GM23248 (cell line): Measurements from ENCODE around the gene NTN5. TPM values are rescaled to one million over a fixed set of nuclear protein-coding genes. Genes with fewer than 3 reads are reported as not detected.
"Not testable (repeated sequence)": the region's sequence is repeated elsewhere in the genome, so short reads cannot be mapped to it uniquely, and the experiment has no call there.

Source experiments
- DNase-seq: peaks from one replicate; pipeline ENCODE4 v3.0.0-alpha.2; 2015
- H2AFZ ChIP-seq: fragments of 200-600 bp; sonication (generic); 2 replicates; pipeline ENCODE4 v1.6.1; 2016; ENCODE audit warnings: antibody characterized with exemption
- H3F3A ChIP-seq: fragments of 200-600 bp; sonication (generic); 2 replicates; pipeline ENCODE4 v1.6.1; 2016; ENCODE audit warnings: mild to moderate bottlenecking, antibody characterized with exemption, mixed run types; ENCODE audit not compliant: insufficient read depth
- H3K27ac ChIP-seq: fragments of 200-600 bp; sonication (generic); 2 replicates; pipeline ENCODE4 v1.5.1; 2016; ENCODE audit warnings: mild to moderate bottlenecking
- H3K27me3 ChIP-seq: fragments of 200-600 bp; sonication (generic); replicated peaks from 2 replicates; pipeline ENCODE4 v1.6.1; 2016; ENCODE audit warnings: mild to moderate bottlenecking; ENCODE audit not compliant: insufficient read depth
- H3K36me3 ChIP-seq: fragments of 200-600 bp; sonication (generic); 2 replicates; pipeline ENCODE4 v1.6.1; 2016; ENCODE audit warnings: low read depth, mild to moderate bottlenecking
- H3K4me1 ChIP-seq: fragments of 200-600 bp; sonication (generic); 2 replicates; pipeline ENCODE4 v1.6.1; 2016; ENCODE audit warnings: mild to moderate bottlenecking; ENCODE audit not compliant: insufficient read depth
- H3K4me2 ChIP-seq: fragments of 200-600 bp; sonication (generic); one replicate; pipeline ENCODE4 v1.6.1; 2016; ENCODE audit warnings: mild to moderate bottlenecking; ENCODE audit not compliant: unreplicated experiment
- H3K4me3 ChIP-seq: fragments of 200-600 bp; sonication (generic); 2 replicates; pipeline ENCODE4 v1.5.1; 2016; ENCODE audit warnings: mild to moderate bottlenecking
- H3K79me2 ChIP-seq: fragments of 200-600 bp; sonication (generic); 2 replicates; pipeline ENCODE4 v1.6.1; 2016; ENCODE audit warnings: mild to moderate bottlenecking; ENCODE audit not compliant: insufficient read depth
- H3K9ac ChIP-seq: fragments of 200-600 bp; sonication (generic); 2 replicates; pipeline ENCODE4 v1.6.1; 2016; ENCODE audit warnings: mild to moderate bottlenecking
- H3K9me2 ChIP-seq: fragments of 200-600 bp; sonication (generic); 2 replicates; pipeline ENCODE4 v1.6.1; 2016; ENCODE audit warnings: mixed run types, mild to moderate bottlenecking, moderate library complexity; ENCODE audit not compliant: insufficient read depth
- H3K9me3 ChIP-seq: fragments of 200-600 bp; sonication (generic); one replicate; pipeline ENCODE4 v1.6.1; 2017; ENCODE audit warnings: low read depth
- H4K20me1 ChIP-seq: fragments of 200-600 bp; sonication (generic); 2 replicates; pipeline ENCODE4 v1.6.0; 2016; ENCODE audit not compliant: insufficient read depth
- EZH2 ChIP-seq: fragments of 200-600 bp; sonication (generic); IDR thresholded peaks from 2 replicates; pipeline ENCODE4 v1.6.1; 2018; ENCODE audit warnings: antibody characterized with exemption, mild to moderate bottlenecking; ENCODE audit not compliant: insufficient read depth, poor library complexity, severe bottlenecking
- EZH2phosphoT487 ChIP-seq: fragments of 200-600 bp; sonication (generic); IDR thresholded peaks from 2 replicates; pipeline ENCODE4 v1.6.1; 2018; ENCODE audit warnings: antibody characterized with exemption, moderate library complexity, mild to moderate bottlenecking, low read depth; ENCODE audit not compliant: insufficient read depth
- WGBS, 2 experiments: methylation state at CpG; one replicate each; pipeline ENCODE4 v1.1.6; 2015 to 2017; ENCODE audit warnings: low lambda C conversion rate in 2 of 2, low coverage in 1 of 2; ENCODE audit errors: missing lambda C conversion rate in 2 of 2; 5-methylcytosine and 5-hydroxymethylcytosine counted together
- in situ Hi-C: fragments of 300-500 bp; cut with MboI; formaldehyde crosslinking; loops from 2 replicates; pipeline ENCODE4 v1.15.0; 2020
- polyA plus RNA-seq: library from polyadenylated mRNA; unstranded; fragments of >200 nt; fragmentation: Nextera tagmentation; extraction: Ambion mirVana; gene quantifications from 2 replicates; pipeline ENCODE4 v1.2.1, GENCODE V29; 2016
- total RNA-seq: library from RNA; depleted of rRNA; stranded (reverse); fragments of >200 nt; shearing (Covaris generic); gene quantifications from 2 replicates; pipeline ENCODE4 v1.2.3, GENCODE V29; 2014

Gene NTN5
- total and polyA plus RNA-seq, 2 experiments from 2014 or later, result 0.32 TPM; not detected in 1

- Histone ChIP-seq H3F3A (peaks cover 7% of the 10 kb centered on the region; the same call in 1 of the 2 replicates), H3K4me3 (peak within 1 kb of the TSS; percentile 86), H4K20me1 (no peaks in the 10 kb centered on the region), H2AFZ (peak within 1 kb of the TSS; percentile 94), H3K27me3 (no peaks in the 10 kb centered on the region), H3K4me2 (peak within 1 kb of the TSS; percentile 74), H3K79me2 (0 out of 2 replicates have a peak, but pooled peaks cover 8% of the 10 kb centered on the region), H3K36me3 (no peaks in the 10 kb centered on the region), H3K4me1 (peaks cover 20% of the 10 kb centered on the region), H3K9ac (peak within 1 kb of the TSS; percentile 83), H3K27ac (peak within 1 kb of the TSS; percentile 82; the same call in 1 of the 2 replicates), H3K9me3 (no peaks in the 10 kb centered on the region), H3K9me2 (no peaks in the 10 kb centered on the region)
- DNase-seq, result no peak
- WGBS, 2 experiments, result 66 to 68% methylated on average over 19 to 33 of the region's 33 CpGs
- TF ChIP-seq EZH2, result no peak
- no peak for TF ChIP-seq EZH2phosphoT487
- in situ Hi-C loops, result no loop called here
Observed at GRCh38 chr19:48719263-48720171, 46.7 kb upstream of the NTN5 start, which contains the start of gene MAMSTR. MAMSTR (minus strand) TSS chr19:48719725; CDS start chr19:48719031, 694 bp downstream.

- DNase-seq, result no peak
- Histone ChIP-seq H3K9ac (no peak overlapping the region), H3K9me2 (no peaks in the 10 kb centered on the region), H3K4me2 (no peak overlapping the region), H3K27ac (no peak overlapping the region), H3K4me1 (peaks cover 20% of the 10 kb centered on the region), H3K4me3 (no peak overlapping the region), H3K27me3 (no peaks in the 10 kb centered on the region), H3K36me3 (no peaks in the 10 kb centered on the region), H3K9me3 (no peaks in the 10 kb centered on the region), H2AFZ (no peak overlapping the region), H3F3A (peaks cover 7% of the 10 kb centered on the region; the same call in 1 of the 2 replicates), H3K79me2 (0 out of 2 replicates have a peak, but pooled peaks cover 8% of the 10 kb centered on the region), H4K20me1 (no peaks in the 10 kb centered on the region)
- 63 to 67% methylated on average over 15 of the region's 15 CpGs for WGBS, 2 experiments
- in situ Hi-C loops, result no loop called here
- TF ChIP-seq EZH2phosphoT487 (no peak), EZH2 (no peak)
Observed at GRCh38 chr19:48718711-48719231, 46.0 kb upstream of the NTN5 start.

GRCh38 chr19:48718106-48718505, 45.3 kb upstream of the NTN5 start:
- H3K4me2 ChIP-seq, H3K27ac ChIP-seq, H2AFZ ChIP-seq, H3K4me3 ChIP-seq, H3K9me2 ChIP-seq, DNase-seq, H3K9me3 ChIP-seq, H4K20me1 ChIP-seq, H3F3A ChIP-seq, H3K9ac ChIP-seq, H3K79me2 ChIP-seq, H3K36me3 ChIP-seq, H3K27me3 ChIP-seq, in situ Hi-C loops: not testable (repeated sequence)
- H3K4me1 ChIP-seq, result peaks cover 23% of the 10 kb centered on the region
- WGBS, 2 experiments, result 91 to 96% methylated on average over 13 of the region's 13 CpGs

GRCh38 chr19:48716562-48717291, 43.9 kb upstream of the NTN5 start:
- Histone ChIP-seq H3K27me3 (no peaks in the 10 kb centered on the region), H4K20me1 (no peaks in the 10 kb centered on the region), H3K27ac (peak overlapping the region; percentile 38), H3K4me3 (peak overlapping the region; percentile 77), H2AFZ (peak overlapping the region; percentile 88), H3K79me2 (0 out of 2 replicates have a peak, but pooled peaks cover 8% of the 10 kb centered on the region), H3F3A (peaks cover 7% of the 10 kb centered on the region; the same call in 1 of the 2 replicates), H3K9ac (peak overlapping the region; percentile 60), H3K9me3 (no peaks in the 10 kb centered on the region), H3K4me1 (peaks cover 24% of the 10 kb centered on the region), H3K36me3 (no peaks in the 10 kb centered on the region), H3K4me2 (peak overlapping the region; percentile 89), H3K9me2 (no peaks in the 10 kb centered on the region)
- peak; percentile 75 for DNase-seq
- in situ Hi-C loops, result no loop called here
- 3 to 4% methylated on average over 8 to 22 of the region's 24 CpGs for WGBS, 2 experiments
- TF ChIP-seq EZH2 (no peak), EZH2phosphoT487 (no peak)
